IMR-90 (cell line): ENCODE data around the gene TMEM9.

ENCODE experiments used
- CEBPB ChIP-seq: IDR thresholded peaks from 2 replicates; pipeline ENCODE4 v1.6.1; 2012; ENCODE audit warnings: low read depth, low read length, improper control_type of control experiment
- FOS ChIP-seq: fragments of 150-350 bp; IDR thresholded peaks from 2 replicates; pipeline ENCODE4 v1.6.1; 2016; ENCODE audit warnings: low read depth, low read length
- POLR2A ChIP-seq: IDR thresholded peaks from 2 replicates; pipeline ENCODE4 v1.6.1; 2012; ENCODE audit warnings: mild to moderate bottlenecking, low read depth, low read length
- TF ChIP-seq, protein P1 (sequence below): conservative IDR thresholded peaks from 2 replicates; pipeline ENCODE4 v1.5.1; 2012; ENCODE audit warnings: mild to moderate bottlenecking, low read depth, low read length, improper control_type of control experiment

DNA sequence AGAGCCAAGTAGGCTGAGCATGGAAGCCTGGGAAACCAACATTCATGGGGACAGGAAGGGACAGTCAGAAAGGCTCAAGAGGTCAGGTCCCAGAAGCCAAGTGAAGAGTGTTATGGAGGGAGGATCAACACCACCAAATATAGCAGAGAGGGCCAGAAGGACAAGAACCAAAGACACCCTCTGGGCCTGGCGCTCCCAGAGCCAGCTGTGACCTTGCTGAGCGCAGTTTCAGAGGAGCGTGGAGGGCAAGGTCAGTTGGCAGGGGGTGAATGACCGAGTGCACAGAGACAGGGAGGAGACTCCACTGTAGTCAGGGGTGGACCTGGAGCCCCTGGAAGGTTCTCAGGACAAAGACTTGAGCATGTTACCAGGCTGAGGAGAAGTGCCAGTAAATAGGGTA lies 22.9 kb downstream of the TMEM9 start:
- TF ChIP-seq, protein P1, sequence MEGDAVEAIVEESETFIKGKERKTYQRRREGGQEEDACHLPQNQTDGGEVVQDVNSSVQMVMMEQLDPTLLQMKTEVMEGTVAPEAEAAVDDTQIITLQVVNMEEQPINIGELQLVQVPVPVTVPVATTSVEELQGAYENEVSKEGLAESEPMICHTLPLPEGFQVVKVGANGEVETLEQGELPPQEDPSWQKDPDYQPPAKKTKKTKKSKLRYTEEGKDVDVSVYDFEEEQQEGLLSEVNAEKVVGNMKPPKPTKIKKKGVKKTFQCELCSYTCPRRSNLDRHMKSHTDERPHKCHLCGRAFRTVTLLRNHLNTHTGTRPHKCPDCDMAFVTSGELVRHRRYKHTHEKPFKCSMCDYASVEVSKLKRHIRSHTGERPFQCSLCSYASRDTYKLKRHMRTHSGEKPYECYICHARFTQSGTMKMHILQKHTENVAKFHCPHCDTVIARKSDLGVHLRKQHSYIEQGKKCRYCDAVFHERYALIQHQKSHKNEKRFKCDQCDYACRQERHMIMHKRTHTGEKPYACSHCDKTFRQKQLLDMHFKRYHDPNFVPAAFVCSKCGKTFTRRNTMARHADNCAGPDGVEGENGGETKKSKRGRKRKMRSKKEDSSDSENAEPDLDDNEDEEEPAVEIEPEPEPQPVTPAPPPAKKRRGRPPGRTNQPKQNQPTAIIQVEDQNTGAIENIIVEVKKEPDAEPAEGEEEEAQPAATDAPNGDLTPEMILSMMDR = no peak
- TF ChIP-seq POLR2A (no peak), FOS (no peak), CEBPB (no peak)
